Tibial artery (tissue), 4 donors: ENCODE data around the gene WDR86.

Source experiments
- DNase-seq, 2 donors: peaks; one replicate each; pipeline ENCODE4 v3.0.0-alpha.2; 2019
- H3K27ac ChIP-seq, 2 donors: fragments of 200-600 bp; sonication (generic) in 1 of 2; 1 replicate in 1 of 2; 2 replicates in 1 of 2; pipeline ENCODE4 v1.5.1; 2018 to 2019; ENCODE audit warnings: mild to moderate bottlenecking in 1 of 2
- H3K27me3 ChIP-seq, 2 donors: fragments of 200-600 bp; sonication (generic) in 1 of 2; one replicate each; pipeline versions ENCODE4 v1.5.1 to v1.6.0; 2016 to 2019
- H3K36me3 ChIP-seq, 3 donors: fragments of 200-600 bp; sonication (generic) in 2 of 3; one replicate each; pipeline ENCODE4 v1.5.1; 2016 to 2019; ENCODE audit warnings: mild to moderate bottlenecking in 2 of 3
- H3K4me1 ChIP-seq, 4 donors: fragments of 200-600 bp; sonication (generic) in 2 of 4; 1 replicate in 3 of 4; 2 replicates in 1 of 4; pipeline ENCODE4 v1.5.1; 2016 to 2019
- H3K4me3 ChIP-seq, 2 donors: fragments of 200-600 bp; sonication (generic) in 1 of 2; 1 replicate in 1 of 2; 2 replicates in 1 of 2; pipeline ENCODE4 v1.5.1; 2018 to 2019; ENCODE audit warnings: mild to moderate bottlenecking in 2 of 2
- H3K9me3 ChIP-seq, 3 donors: fragments of 200-600 bp; sonication (generic) in 1 of 3; one replicate each; pipeline ENCODE4 v1.5.1; 2016 to 2019
- intact Hi-C: fragments of 100-400 bp; cut with DNase I; formaldehyde crosslinking; loops from one replicate; pipeline ENCODE4 v1.15.0; 2023; ENCODE audit warnings: low total_unique reads
- TF ChIP-seq, protein P1 (sequence below), 2 experiments: fragments of 200-600 bp in 1 of 2; fragments of 450-650 bp in 1 of 2; IDR thresholded peaks; one replicate each; pipeline ENCODE4 v1.5.1; 2017 to 2019; ENCODE audit warnings: antibody characterized with exemption in 2 of 2, mild to moderate bottlenecking in 1 of 2, moderate library complexity in 1 of 2

WDR86 gene

GRCh38 chr7:151423936-151424335 lies 14.1 kb upstream of the WDR86 start:
- intact Hi-C loops, result no loop called here
- H3K36me3 ChIP-seq, result no peaks in the 10 kb centered on the region

DNA sequence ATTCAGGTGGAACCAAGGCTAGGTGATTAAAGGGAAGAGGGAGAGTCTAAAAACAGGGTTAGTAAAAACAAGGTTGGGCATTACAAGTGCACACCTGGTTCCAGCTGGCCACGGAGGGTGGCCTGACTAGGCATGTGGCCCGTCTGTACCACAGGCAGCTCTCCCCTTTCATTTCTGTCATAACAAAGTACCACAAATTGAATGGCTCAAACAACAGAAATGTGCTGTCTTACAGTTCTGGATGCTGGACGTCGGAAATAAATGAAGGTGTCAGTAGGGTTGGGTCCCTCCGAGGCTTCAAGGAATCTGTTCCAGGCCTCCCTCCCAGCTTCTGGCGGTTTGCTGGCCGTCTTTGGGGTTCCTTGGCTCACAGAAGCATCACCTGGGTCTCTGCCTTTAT lies 13.4 kb upstream of the WDR86 start:
- Histone ChIP-seq H3K27ac (no peak overlapping the region), H3K4me1 (peaks cover 0 to 31% (median 27%) of the 10 kb centered on the region in 4 donors), H3K4me3 (no peak overlapping the region), H3K27me3 (no peaks in the 10 kb centered on the region), H3K36me3 (no peaks in the 10 kb centered on the region), H3K9me3 (peaks cover 0 to 10% (median 0%) of the 10 kb centered on the region in 3 donors)
- TF ChIP-seq, protein P1, sequence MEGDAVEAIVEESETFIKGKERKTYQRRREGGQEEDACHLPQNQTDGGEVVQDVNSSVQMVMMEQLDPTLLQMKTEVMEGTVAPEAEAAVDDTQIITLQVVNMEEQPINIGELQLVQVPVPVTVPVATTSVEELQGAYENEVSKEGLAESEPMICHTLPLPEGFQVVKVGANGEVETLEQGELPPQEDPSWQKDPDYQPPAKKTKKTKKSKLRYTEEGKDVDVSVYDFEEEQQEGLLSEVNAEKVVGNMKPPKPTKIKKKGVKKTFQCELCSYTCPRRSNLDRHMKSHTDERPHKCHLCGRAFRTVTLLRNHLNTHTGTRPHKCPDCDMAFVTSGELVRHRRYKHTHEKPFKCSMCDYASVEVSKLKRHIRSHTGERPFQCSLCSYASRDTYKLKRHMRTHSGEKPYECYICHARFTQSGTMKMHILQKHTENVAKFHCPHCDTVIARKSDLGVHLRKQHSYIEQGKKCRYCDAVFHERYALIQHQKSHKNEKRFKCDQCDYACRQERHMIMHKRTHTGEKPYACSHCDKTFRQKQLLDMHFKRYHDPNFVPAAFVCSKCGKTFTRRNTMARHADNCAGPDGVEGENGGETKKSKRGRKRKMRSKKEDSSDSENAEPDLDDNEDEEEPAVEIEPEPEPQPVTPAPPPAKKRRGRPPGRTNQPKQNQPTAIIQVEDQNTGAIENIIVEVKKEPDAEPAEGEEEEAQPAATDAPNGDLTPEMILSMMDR (IDR thresholded peaks at IDR 0.05), result no peak
- peak in 1 of 2 donors; percentile 1 for DNase-seq
- intact Hi-C loops, result no loop called here

More at GRCh38 chr7:151423936-151424335, 14.1 kb upstream of the WDR86 start:
- Histone ChIP-seq H3K9me3 (peaks cover 0 to 10% (median 0%) of the 10 kb centered on the region in 3 donors), H3K27ac (no peak overlapping the region), H3K4me3 (no peak overlapping the region), H3K27me3 (no peaks in the 10 kb centered on the region), H3K4me1 (peaks cover 0 to 39% (median 34%) of the 10 kb centered on the region in 4 donors)
- no peak for DNase-seq
- TF ChIP-seq, protein P1 (IDR thresholded peaks at IDR 0.05), result no peak

- H3K4me3 ChIP-seq, result no peak overlapping the region
- intact Hi-C loops, result no loop called here
- H3K27me3 ChIP-seq, result no peaks in the 10 kb centered on the region
- H3K27ac ChIP-seq, result no peak overlapping the region
- H3K4me1 ChIP-seq, result peaks cover 0 to 21% (median 17%) of the 10 kb centered on the region in 4 donors
- peaks cover 0 to 10% (median 0%) of the 10 kb centered on the region in 3 donors for H3K9me3 ChIP-seq
- TF ChIP-seq, protein P1 (IDR thresholded peaks at IDR 0.05), result no peak
- DNase-seq, result no peak
- H3K36me3 ChIP-seq, result no peaks in the 10 kb centered on the region
Measured at GRCh38 chr7:151422212-151422611, 12.4 kb upstream of the WDR86 start.

- H3K36me3 ChIP-seq, result no peaks in the 10 kb centered on the region
- no peak overlapping the region for H3K27ac ChIP-seq
- peaks cover 0 to 10% (median 0%) of the 10 kb centered on the region in 3 donors for H3K9me3 ChIP-seq
- DNase-seq, result no peak
- TF ChIP-seq, protein P1 (IDR thresholded peaks at IDR 0.05), result no peak
- no peak overlapping the region for H3K4me3 ChIP-seq
- intact Hi-C loops, result no loop called here
- H3K27me3 ChIP-seq, result no peaks in the 10 kb centered on the region
- H3K4me1 ChIP-seq, result peaks cover 0 to under 1% (median 0%) of the 10 kb centered on the region in 4 donors
Measured at GRCh38 chr7:151420144-151420543, 10.3 kb upstream of the WDR86 start.

DNA sequence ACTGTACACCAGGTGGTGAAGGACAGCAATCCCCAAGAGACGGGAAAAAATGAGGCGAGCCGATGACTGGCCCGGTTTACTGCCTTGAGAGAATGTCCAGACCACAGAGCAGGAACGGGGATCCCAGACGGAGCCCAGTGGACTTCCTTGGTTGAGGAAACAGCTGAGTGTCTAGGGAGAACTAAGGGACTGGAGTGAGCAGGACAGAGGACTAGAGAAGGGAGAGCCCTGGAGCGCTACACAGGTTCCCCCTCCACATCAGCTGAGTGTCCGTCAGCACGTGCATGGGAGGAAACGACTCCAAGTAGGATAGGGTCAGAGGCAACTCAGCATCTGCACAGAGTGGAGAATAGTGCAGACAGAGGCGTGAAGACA lies 7.1 kb upstream of the WDR86 start:
- no peak overlapping the region for H3K27ac ChIP-seq
- intact Hi-C loops, result no loop called here

More for the DNA sequence above, 7.1 kb upstream of the WDR86 start:
- TF ChIP-seq, protein P1 (IDR thresholded peaks at IDR 0.05), result no peak
- Histone ChIP-seq H3K36me3 (no peaks in the 10 kb centered on the region), H3K9me3 (peaks cover 0 to 6% (median 0%) of the 10 kb centered on the region in 3 donors), H3K4me3 (no peak overlapping the region), H3K4me1 (no peaks in the 10 kb centered on the region), H3K27me3 (peaks cover 0 to 8% of the 10 kb centered on the region in 2 donors)
- DNase-seq, result no peak
